ENCODE measurements around the gene TSPAN5.

DNA sequence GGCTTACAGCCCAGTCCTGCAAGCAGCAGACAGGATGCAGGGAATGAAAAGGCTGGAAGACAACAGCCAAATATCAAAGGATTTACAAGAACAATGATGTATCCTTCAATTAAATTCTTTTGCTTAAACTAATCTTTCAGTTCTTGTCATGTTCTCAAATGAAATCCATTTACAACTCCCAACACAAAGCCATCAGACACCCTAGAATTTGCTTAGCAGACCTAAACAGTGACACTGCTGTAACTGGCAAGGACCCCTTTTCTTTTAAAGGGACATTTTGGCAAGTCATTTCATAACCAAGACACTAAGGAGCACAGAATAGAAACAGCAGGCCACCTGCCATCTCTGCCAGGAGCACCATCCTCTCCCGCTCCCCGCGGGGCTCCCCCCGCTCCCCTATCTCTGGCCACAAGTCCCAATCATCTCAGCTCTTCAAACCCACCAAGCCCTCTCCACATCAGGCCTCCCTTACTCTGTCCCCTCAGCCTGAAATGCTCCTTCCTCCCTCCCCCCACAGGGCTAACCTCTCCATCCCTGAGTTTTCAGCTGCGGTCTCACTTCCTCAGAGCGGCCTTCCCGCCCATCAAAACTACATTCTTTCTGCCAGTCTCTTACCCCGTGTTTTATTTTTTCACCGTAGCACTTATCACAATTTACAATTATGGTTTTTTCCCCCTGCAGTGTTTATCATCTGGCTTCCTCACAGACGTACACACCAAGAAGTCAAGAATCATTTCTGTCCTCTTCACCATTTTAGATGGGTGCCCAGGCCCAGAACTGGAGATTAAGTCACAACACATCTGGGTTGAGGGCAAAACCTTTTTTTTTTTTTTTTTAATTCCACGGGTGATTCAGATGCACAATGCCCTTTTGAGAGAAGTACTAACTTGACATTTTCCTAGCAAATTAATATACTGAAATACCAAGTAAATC is 45.8 kb downstream of the TSPAN5 start:
- TF ChIP-seq, protein P1, sequence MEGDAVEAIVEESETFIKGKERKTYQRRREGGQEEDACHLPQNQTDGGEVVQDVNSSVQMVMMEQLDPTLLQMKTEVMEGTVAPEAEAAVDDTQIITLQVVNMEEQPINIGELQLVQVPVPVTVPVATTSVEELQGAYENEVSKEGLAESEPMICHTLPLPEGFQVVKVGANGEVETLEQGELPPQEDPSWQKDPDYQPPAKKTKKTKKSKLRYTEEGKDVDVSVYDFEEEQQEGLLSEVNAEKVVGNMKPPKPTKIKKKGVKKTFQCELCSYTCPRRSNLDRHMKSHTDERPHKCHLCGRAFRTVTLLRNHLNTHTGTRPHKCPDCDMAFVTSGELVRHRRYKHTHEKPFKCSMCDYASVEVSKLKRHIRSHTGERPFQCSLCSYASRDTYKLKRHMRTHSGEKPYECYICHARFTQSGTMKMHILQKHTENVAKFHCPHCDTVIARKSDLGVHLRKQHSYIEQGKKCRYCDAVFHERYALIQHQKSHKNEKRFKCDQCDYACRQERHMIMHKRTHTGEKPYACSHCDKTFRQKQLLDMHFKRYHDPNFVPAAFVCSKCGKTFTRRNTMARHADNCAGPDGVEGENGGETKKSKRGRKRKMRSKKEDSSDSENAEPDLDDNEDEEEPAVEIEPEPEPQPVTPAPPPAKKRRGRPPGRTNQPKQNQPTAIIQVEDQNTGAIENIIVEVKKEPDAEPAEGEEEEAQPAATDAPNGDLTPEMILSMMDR (optimal IDR thresholded peaks at IDR 0.05 in 1 of 3, IDR thresholded peaks at IDR 0.05 in 1 of 3, conservative IDR thresholded peaks at IDR 0.05 in 1 of 3; ENCODE audit: extremely low read depth in 1 of 3, insufficient read depth in 2 of 3, low read length in 3 of 3) = no peak
- TF ChIP-seq EZH2 (IDR thresholded peaks at IDR 0.05; ENCODE audit: low read length) = no peak
